Esophagus muscularis mucosa (tissue), 4 donors: ENCODE measurements around the gene AQP7. TPM values are rescaled to one million over a fixed set of nuclear protein-coding genes. Genes with fewer than 3 reads are reported as not detected.

Experiments used
- DNase-seq: peaks from one replicate; pipeline ENCODE4 v3.0.0-alpha.2; 2017; ENCODE audit errors: extremely low spot score
- H3K27ac ChIP-seq, 4 donors: fragments of 200-600 bp; sonication (generic); replicated peaks in 1 of 4; 1 replicate in 3 of 4; 2 replicates in 1 of 4; pipeline ENCODE4 v1.5.1; 2016 to 2019; ENCODE audit warnings: mild to moderate bottlenecking in 1 of 4
- H3K27me3 ChIP-seq, 4 donors: fragments of 200-600 bp; sonication (generic); one replicate each; pipeline versions ENCODE4 v1.5.1 to v1.6.0; 2016 to 2019
- H3K36me3 ChIP-seq, 4 donors: fragments of 200-600 bp; sonication (generic); one replicate each; pipeline ENCODE4 v1.5.1; 2016 to 2019
- H3K4me1 ChIP-seq, 4 donors: fragments of 200-600 bp; sonication (generic); one replicate each; pipeline ENCODE4 v1.5.1; 2016 to 2019
- H3K4me3 ChIP-seq, 4 donors: fragments of 200-600 bp; sonication (generic); 1 replicate in 2 of 4; 2 replicates in 2 of 4; pipeline ENCODE4 v1.5.1; 2016 to 2019; ENCODE audit warnings: mild to moderate bottlenecking in 4 of 4, moderate library complexity in 1 of 4
- H3K9me3 ChIP-seq, 4 donors: fragments of 200-600 bp; sonication (generic); 1 replicate in 3 of 4; 2 replicates in 1 of 4; pipeline ENCODE4 v1.5.1; 2016 to 2019
- CTCF ChIP-seq, 3 experiments: fragments of 200-600 bp in 2 of 3; fragments of 450-650 bp in 1 of 3; sonication (generic) in 2 of 3; IDR thresholded peaks; one replicate each; pipeline ENCODE4 v1.5.1; 2017 to 2019; ENCODE audit warnings: antibody characterized with exemption in 3 of 3, mild to moderate bottlenecking in 2 of 3, moderate library complexity in 1 of 3
- EP300 ChIP-seq: sonication (generic); formaldehyde crosslinking; IDR thresholded peaks from one replicate; pipeline ENCODE4 v1.6.1; 2017; ENCODE audit warnings: antibody characterized with exemption
- POLR2A ChIP-seq: fragments of 450-650 bp; IDR thresholded peaks from one replicate; pipeline ENCODE4 v1.6.1; 2017; ENCODE audit warnings: antibody characterized with exemption, moderate library complexity, mild to moderate bottlenecking, low read depth
- POLR2AphosphoS5 ChIP-seq, 2 donors: sonication (generic); formaldehyde crosslinking; IDR thresholded peaks; one replicate each; pipeline ENCODE4 v1.6.1; 2017; ENCODE audit warnings: antibody characterized with exemption in 2 of 2
- WGBS: methylation state at CpG from one replicate; pipeline ENCODE4 v1.1.5; 2018; 5-methylcytosine and 5-hydroxymethylcytosine counted together
- intact Hi-C: fragments of 100-400 bp; cut with DNase I; formaldehyde crosslinking; loops from one replicate; pipeline ENCODE4 v1.15.1; 2023
- small RNA-seq, 3 donors: library from RNA; depleted of rRNA; stranded (forward); fragments of <200 nt; gene quantifications; one replicate each; pipeline ENCODE3, GENCODE V24; 2016
- total RNA-seq, 4 donors: library from RNA; depleted of rRNA; stranded (reverse); fragments of >200 nt; gene quantifications; one replicate each; pipeline versions ENCODE4 v1.1.0 to v1.2.1, GENCODE V29; 2016

Gene AQP7
- total RNA-seq, 4 donors from 2014 or later, result 0.33 to 1.8 (median 1.4) TPM

GRCh38 chr9:33341182-33341581, 61.2 kb downstream of the AQP7 start:
- peaks cover 0 to 3% (median 0%) of the 10 kb centered on the region in 4 donors for H3K4me1 ChIP-seq
- no peak for DNase-seq
- 93% methylated on average over 3 of the region's 3 CpGs for WGBS
- no peak overlapping the region for H3K4me3 ChIP-seq
- intact Hi-C loops, result no loop called here
- H3K36me3 ChIP-seq, result peaks cover 80 to 100% (median 96%) of the 10 kb centered on the region in 4 donors
- TF ChIP-seq EP300, result no peak
- no peak for TF ChIP-seq POLR2AphosphoS5 (IDR thresholded peaks at IDR 0.05)
- TF ChIP-seq POLR2A, result no peak
- no peak for TF ChIP-seq CTCF (IDR thresholded peaks at IDR 0.05)
- H3K27ac ChIP-seq, result no peak overlapping the region
- no peaks in the 10 kb centered on the region for H3K27me3 ChIP-seq
- H3K9me3 ChIP-seq, result peaks cover 0 to 4% (median 0%) of the 10 kb centered on the region in 4 donors

- H3K4me1 ChIP-seq, result no peaks in the 10 kb centered on the region
- TF ChIP-seq POLR2A, result no peak
- TF ChIP-seq POLR2AphosphoS5 (IDR thresholded peaks at IDR 0.05), result no peak
- TF ChIP-seq CTCF (IDR thresholded peaks at IDR 0.05), result no peak
- TF ChIP-seq EP300, result no peak
- 100% methylated on average over 2 of the region's 3 CpGs for WGBS
- no peaks in the 10 kb centered on the region for H3K27me3 ChIP-seq
- peaks cover 71 to 100% (median 88%) of the 10 kb centered on the region in 4 donors for H3K36me3 ChIP-seq
- H3K9me3 ChIP-seq, result peaks cover 0 to 4% (median 0%) of the 10 kb centered on the region in 4 donors
- DNase-seq, result no peak
- H3K4me3 ChIP-seq, result no peak overlapping the region
- H3K27ac ChIP-seq, result no peak overlapping the region
- intact Hi-C loops, result no loop called here
Observed at GRCh38 chr9:33340186-33340585, 62.2 kb downstream of the AQP7 start.

Small RNAs within 50 kb of the gene (small RNA-seq; reads per million reads assigned to genes)
- gene AL356218.2 (0 reads per million in 3 donors), gene RF00019 (0 reads per million in 3 donors)

Other genes starting within 250 kb of the AQP7 start
- gene B4GALT1, start 235.2 kb downstream of the AQP7 start, total RNA-seq, result 10 to 100 TPM; 24.5 to 39.6 (median 37.8) TPM
- not detected for gene SPINK4, start 162.4 kb downstream of the AQP7 start, total RNA-seq
- gene BAG1, start 137.9 kb downstream of the AQP7 start, total RNA-seq, result 100 to 1,000 TPM; 108 to 154 (median 126) TPM
- 10 to 100 TPM; 48.0 to 77.2 (median 65.2) TPM for gene CHMP5, start 137.5 kb downstream of the AQP7 start, total RNA-seq
- 10 to 100 TPM; 32.1 to 49.4 (median 36.9) TPM for gene NFX1, start 112.1 kb downstream of the AQP7 start, total RNA-seq
- 10 to 100 TPM in 1 of 4 donors, 1 to 10 TPM in 3; 4.2 to 12.7 (median 6.8) TPM for gene AQP3, start 45.0 kb upstream of the AQP7 start, total RNA-seq
- gene NOL6, start 71.4 kb upstream of the AQP7 start, total RNA-seq, result 10 to 100 TPM; 12.7 to 21.0 (median 16.5) TPM
- not detected for gene ANKRD18B, start 121.7 kb upstream of the AQP7 start, total RNA-seq